T-helper 2 cell treated with Interferon-gamma antibody and Interleukin-4, amounts not matched to agents 5 μg/mL and 100 μg/mL, for 36 hours (primary cell): ENCODE results near the gene IGFALS.

Experiments used
- DNase-seq: peaks from one replicate; pipeline ENCODE4 v3.0.0; 2021; ENCODE audit warnings: low spot score
- H3K27ac Mint-ChIP-seq: one replicate; pipeline ENCODE4 v1.8.0; 2021; ENCODE audit warnings: mild to moderate bottlenecking, mixed read lengths
- H3K27me3 Mint-ChIP-seq: one replicate; pipeline ENCODE4 v1.8.0; 2021; ENCODE audit warnings: low read depth, mixed read lengths
- H3K36me3 Mint-ChIP-seq: one replicate; pipeline ENCODE4 v1.8.0; 2021; ENCODE audit warnings: low read depth, mixed read lengths
- H3K4me1 Mint-ChIP-seq: one replicate; pipeline ENCODE4 v1.8.0; 2021; ENCODE audit warnings: low read depth, mixed read lengths
- H3K4me3 Mint-ChIP-seq: one replicate; pipeline ENCODE4 v1.8.0; 2022; ENCODE audit warnings: mild to moderate bottlenecking, moderate library complexity, mixed read lengths
- H3K9me3 Mint-ChIP-seq: one replicate; pipeline ENCODE4 v1.8.0; 2021; ENCODE audit warnings: mixed read lengths

Gene IGFALS

DNA sequence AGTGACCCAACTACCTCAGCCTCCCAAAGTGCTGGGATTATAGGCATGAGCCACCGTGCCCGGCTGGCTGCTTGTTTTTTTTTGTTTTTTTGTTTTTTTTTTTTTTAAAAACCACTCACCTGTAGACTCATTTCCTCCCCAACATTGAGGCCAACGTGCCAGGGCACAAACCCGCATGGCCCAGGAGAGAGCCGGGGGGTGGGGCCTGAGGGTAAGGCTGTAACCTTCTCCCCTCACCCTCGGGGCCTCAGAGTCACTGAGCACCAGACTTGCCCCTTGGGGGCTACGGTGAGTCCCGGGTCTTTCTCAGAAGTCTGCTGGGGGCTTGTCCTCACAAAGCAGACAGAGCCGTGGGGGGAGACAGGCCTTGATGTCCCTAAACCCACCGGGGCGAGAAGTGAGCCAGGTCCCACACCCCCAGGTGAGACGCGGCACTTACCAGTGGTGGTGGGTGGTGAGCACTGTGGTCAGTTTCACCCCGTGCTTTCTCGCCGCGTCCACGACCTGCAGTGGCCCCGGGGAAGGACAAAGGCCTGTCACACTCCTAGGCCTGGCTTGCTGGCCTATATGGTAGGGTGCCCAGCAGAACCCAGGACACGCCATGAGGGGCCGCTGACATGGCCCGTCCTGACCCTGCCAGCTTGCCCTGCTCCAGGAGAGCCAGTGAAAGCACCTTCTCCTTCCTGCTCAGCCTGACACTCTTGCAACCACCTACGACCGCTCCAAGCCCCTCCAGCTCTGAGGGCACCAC, 28.5 kb upstream of the IGFALS start:
- Mint-ChIP-seq H3K27me3 (no peaks in the 10 kb centered on the region), H3K4me1 (peaks cover 11% of the 10 kb centered on the region), H3K9me3 (no peaks in the 10 kb centered on the region), H3K36me3 (peaks cover 4% of the 10 kb centered on the region), H3K4me3 (no peak overlapping the region), H3K27ac (no peak overlapping the region)
- no peak for DNase-seq

- no peak overlapping the region for H3K4me3 Mint-ChIP-seq
- peaks cover 4% of the 10 kb centered on the region for H3K36me3 Mint-ChIP-seq
- no peak overlapping the region for H3K27ac Mint-ChIP-seq
- no peak for DNase-seq
- peaks cover 11% of the 10 kb centered on the region for H3K4me1 Mint-ChIP-seq
- H3K27me3 Mint-ChIP-seq: no peaks in the 10 kb centered on the region
- H3K9me3 Mint-ChIP-seq: no peaks in the 10 kb centered on the region
Measured at GRCh38 chr16:1820946-1821290, 27.4 kb upstream of the IGFALS start.

DNA sequence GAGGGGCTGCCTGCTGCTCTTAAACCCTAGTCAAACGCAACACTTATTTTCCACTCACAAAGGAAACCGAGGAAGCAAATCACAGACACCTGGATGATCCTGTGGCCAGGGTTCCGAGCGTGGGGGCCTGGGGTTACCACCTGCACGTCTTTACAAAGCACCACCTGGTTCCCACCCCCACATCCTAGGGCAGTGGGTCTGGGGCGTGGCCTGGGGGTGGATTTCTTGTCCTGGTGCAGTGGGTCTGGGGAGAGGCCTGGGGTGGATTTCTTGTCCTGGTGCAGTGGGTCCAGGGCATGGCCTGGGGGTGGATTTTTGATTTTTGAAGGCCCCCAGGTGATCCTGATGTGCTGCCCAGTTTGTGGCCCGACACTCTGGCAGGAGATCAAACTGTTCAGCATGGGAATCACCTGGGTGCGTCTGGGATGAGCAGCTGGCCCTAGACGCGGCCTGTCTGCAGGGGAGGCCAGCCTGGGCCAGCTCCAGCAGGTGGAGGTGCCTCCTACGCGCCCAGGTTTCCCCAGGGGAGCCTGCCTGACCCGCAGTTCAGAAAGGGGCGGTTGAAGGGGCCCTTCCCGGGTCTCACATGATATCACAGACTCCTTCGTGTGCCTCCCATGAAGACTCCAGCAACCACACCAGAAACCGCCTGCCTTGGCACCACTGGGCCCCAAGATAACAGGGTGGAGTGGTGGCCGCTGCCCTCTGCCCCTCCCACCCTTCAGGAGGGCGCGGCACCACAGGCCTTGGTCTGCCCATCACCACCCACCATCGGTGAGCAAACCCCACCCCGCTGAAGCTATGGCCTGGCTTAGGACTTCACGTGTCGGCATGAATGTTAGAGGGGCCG, 26.8 kb upstream of the IGFALS start:
- H3K9me3 Mint-ChIP-seq: no peaks in the 10 kb centered on the region
- peaks cover 5% of the 10 kb centered on the region for H3K36me3 Mint-ChIP-seq
- H3K27me3 Mint-ChIP-seq: no peaks in the 10 kb centered on the region
- no peak overlapping the region for H3K27ac Mint-ChIP-seq
- no peak overlapping the region for H3K4me3 Mint-ChIP-seq
- no peak for DNase-seq
- H3K4me1 Mint-ChIP-seq: peaks cover 5% of the 10 kb centered on the region

DNA sequence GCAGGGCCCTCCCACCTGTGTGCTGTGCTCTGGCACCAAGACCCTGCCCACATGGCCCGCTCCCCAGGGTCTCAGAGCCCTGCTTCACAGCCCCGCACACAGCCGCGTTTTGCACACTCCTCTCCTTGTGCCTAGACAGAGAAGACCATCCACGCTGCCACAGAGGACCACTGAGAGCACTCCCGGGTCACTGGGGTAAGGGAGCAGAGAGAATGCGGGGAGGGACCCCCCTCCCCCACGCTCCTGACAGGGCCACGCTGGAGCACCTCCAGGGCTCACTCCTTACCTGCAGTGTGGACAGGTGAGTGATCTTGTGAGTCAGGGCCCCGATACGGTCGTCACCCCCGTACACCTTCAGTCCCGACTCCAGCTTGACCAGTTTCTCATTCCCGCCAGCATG, 26.1 kb upstream of the IGFALS start:
- Mint-ChIP-seq H3K27me3 (no peaks in the 10 kb centered on the region), H3K4me1 (peaks cover 3% of the 10 kb centered on the region), H3K9me3 (no peaks in the 10 kb centered on the region), H3K27ac (no peak overlapping the region), H3K36me3 (peaks cover 7% of the 10 kb centered on the region), H3K4me3 (no peak overlapping the region)
- DNase-seq: no peak

- no peaks in the 10 kb centered on the region for H3K9me3 Mint-ChIP-seq
- H3K27me3 Mint-ChIP-seq: no peaks in the 10 kb centered on the region
- peaks cover 7% of the 10 kb centered on the region for H3K36me3 Mint-ChIP-seq
- no peak overlapping the region for H3K4me3 Mint-ChIP-seq
- no peak for DNase-seq
- peaks cover 3% of the 10 kb centered on the region for H3K4me1 Mint-ChIP-seq
- no peak overlapping the region for H3K27ac Mint-ChIP-seq
Measured at GRCh38 chr16:1818873-1819525, 25.5 kb upstream of the IGFALS start.

GRCh38 chr16:1818204-1818872, 24.8 kb upstream of the IGFALS start:
- no peak for DNase-seq
- peaks cover under 1% of the 10 kb centered on the region for H3K4me1 Mint-ChIP-seq
- H3K36me3 Mint-ChIP-seq: peaks cover 9% of the 10 kb centered on the region
- no peaks in the 10 kb centered on the region for H3K9me3 Mint-ChIP-seq
- H3K4me3 Mint-ChIP-seq: no peak overlapping the region
- H3K27me3 Mint-ChIP-seq: no peaks in the 10 kb centered on the region
- H3K27ac Mint-ChIP-seq: no peak overlapping the region

- H3K9me3 Mint-ChIP-seq: no peaks in the 10 kb centered on the region
- peaks cover 4% of the 10 kb centered on the region for H3K4me1 Mint-ChIP-seq
- no peak overlapping the region for H3K27ac Mint-ChIP-seq
- DNase-seq: no peak
- no peaks in the 10 kb centered on the region for H3K27me3 Mint-ChIP-seq
- H3K36me3 Mint-ChIP-seq: peaks cover 12% of the 10 kb centered on the region
- no peak overlapping the region for H3K4me3 Mint-ChIP-seq
Measured at GRCh38 chr16:1817716-1818115, 24.2 kb upstream of the IGFALS start.

- no peaks in the 10 kb centered on the region for H3K27me3 Mint-ChIP-seq
- H3K9me3 Mint-ChIP-seq: no peaks in the 10 kb centered on the region
- H3K4me1 Mint-ChIP-seq: peaks cover 6% of the 10 kb centered on the region
- no peak overlapping the region for H3K27ac Mint-ChIP-seq
- H3K4me3 Mint-ChIP-seq: no peak overlapping the region
- H3K36me3 Mint-ChIP-seq: peaks cover 10% of the 10 kb centered on the region
- no peak for DNase-seq
Measured at GRCh38 chr16:1817276-1817589, 23.7 kb upstream of the IGFALS start.

DNA sequence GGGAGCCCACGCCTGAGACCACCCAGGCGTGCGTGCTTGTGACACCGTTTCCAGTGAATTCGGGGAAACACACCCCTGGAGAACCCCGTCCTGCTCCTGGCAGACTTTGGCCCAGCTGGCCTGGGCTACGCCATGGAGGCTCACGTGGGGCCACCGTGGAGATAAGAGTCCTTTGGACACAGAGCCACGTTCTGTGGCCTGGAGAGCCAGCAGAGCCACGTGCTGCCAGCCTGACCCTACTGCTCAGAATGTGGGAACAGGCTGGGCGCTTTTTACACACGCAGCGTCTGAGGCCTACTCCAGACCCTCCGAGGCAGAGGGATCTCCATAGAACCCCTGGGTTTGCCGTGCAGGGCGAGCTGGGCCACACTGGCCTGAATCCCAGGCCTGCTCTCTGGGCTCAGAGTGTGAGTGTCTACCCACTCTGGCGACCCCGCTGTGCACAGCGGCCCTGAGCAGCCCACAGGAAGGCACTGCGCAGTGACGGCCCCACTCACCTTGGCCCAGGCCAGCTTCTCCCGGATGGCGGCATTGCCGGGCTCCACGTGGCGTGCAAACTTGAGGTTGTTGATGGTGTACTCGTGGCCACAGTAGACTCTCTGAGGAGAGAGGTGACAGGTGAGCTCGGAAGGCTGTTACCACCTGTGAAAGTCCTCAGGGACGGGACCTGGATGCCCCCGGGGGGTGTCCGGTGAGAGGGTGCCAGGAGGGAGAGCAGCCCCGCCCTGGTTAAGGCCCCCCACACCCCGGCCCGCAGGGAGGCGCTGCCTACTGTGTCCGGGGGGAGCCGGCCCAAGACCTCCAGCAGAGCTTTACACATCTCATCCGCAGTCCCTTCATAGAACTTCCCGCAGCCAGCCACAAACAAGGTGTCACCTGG, 23.1 kb upstream of the IGFALS start:
- Mint-ChIP-seq H3K9me3 (no peaks in the 10 kb centered on the region), H3K36me3 (peaks cover 10% of the 10 kb centered on the region), H3K4me1 (peaks cover 6% of the 10 kb centered on the region), H3K27ac (no peak overlapping the region), H3K4me3 (no peak overlapping the region), H3K27me3 (no peaks in the 10 kb centered on the region)
- DNase-seq: no peak

- no peak overlapping the region for H3K27ac Mint-ChIP-seq
Measured at GRCh38 chr16:1815461-1815860, 22.0 kb upstream of the IGFALS start.

DNA sequence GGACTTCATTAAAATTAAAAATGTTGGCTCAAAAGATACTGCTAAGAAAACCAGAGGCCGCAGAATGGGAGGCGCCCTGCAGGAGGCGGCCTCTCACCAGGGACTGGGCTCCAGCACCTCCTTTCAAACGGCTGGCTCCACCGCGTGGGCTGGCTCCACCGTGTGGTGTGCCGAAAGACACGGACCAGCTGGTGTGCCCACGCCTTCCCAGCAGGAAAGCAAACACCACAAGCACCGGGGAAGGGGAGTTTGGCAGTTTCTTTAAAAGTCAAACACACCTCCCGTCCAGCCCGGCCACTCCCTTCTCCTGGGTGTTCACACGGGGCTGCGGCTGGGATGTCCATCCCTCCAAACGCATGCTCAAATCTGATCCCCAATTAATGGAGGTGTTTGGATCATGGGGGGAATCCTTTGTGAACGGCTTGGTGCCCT, 19.2 kb upstream of the IGFALS start:
- DNase-seq: peak; percentile 53
- Mint-ChIP-seq H3K4me1 (peaks cover 6% of the 10 kb centered on the region), H3K27me3 (no peaks in the 10 kb centered on the region), H3K36me3 (peaks cover 13% of the 10 kb centered on the region), H3K9me3 (no peaks in the 10 kb centered on the region), H3K4me3 (no peak overlapping the region), H3K27ac (no peak overlapping the region)

More at GRCh38 chr16:1815461-1815860, 22.0 kb upstream of the IGFALS start:
- no peaks in the 10 kb centered on the region for H3K27me3 Mint-ChIP-seq
- H3K9me3 Mint-ChIP-seq: no peaks in the 10 kb centered on the region
- no peak overlapping the region for H3K4me3 Mint-ChIP-seq
- DNase-seq: no peak
- peaks cover 6% of the 10 kb centered on the region for H3K4me1 Mint-ChIP-seq
- peaks cover 10% of the 10 kb centered on the region for H3K36me3 Mint-ChIP-seq

DNA sequence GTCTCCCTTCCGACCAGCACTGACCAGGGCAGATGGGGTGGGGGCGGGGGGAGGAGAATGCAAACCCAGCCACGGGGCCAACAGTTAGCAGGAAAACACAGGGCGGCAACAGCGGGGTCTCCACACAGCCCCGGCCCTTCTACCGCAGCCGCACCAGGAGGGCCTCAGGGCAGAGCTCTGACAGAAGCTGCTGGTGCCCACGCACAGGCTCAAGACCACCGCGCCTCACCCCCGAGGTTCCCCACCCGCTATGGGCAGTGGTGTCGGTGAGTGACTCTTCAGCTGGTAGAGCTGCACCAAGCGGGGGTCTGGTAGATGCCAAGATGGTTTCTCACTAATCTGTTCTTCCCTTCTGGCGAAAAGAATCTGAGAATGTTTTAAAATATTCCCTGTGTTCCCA, 17.0 kb upstream of the IGFALS start:
- Mint-ChIP-seq H3K4me3 (no peak overlapping the region), H3K4me1 (peaks cover 6% of the 10 kb centered on the region), H3K27me3 (no peaks in the 10 kb centered on the region), H3K27ac (no peak overlapping the region), H3K36me3 (peaks cover 24% of the 10 kb centered on the region), H3K9me3 (no peaks in the 10 kb centered on the region)
- DNase-seq: no peak

DNA sequence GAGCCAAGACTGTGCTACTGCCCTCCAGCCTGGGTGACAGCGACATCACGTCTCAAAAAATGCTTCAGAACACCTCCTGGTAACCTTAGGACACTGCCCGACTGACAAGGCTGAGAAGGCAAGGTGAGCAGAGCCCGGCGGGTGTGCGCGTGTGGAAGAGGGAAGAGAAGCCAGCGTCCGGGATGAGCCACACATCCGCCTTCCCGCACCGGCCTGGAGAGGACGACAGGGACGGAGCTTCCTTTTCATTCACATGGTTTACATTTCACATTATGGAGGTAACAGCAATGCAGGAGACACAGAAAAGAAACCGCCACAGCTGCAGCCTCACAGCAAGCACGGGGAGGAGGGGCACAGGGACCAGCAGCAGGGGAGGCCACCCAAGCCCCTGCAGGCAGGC, 16.6 kb upstream of the IGFALS start:
- Mint-ChIP-seq H3K9me3 (no peaks in the 10 kb centered on the region), H3K4me1 (peaks cover 6% of the 10 kb centered on the region), H3K36me3 (peaks cover 21% of the 10 kb centered on the region), H3K27ac (no peak overlapping the region), H3K27me3 (no peaks in the 10 kb centered on the region), H3K4me3 (no peak overlapping the region)
- no peak for DNase-seq
